K562 (cell line): Measurements from ENCODE around the gene ERGIC1. TPM values are rescaled to one million over a fixed set of nuclear protein-coding genes. Genes with fewer than 3 reads are reported as not detected.

Experiments
- ATAC-seq: fragments of 200-7000 bp; cut with Tn5 transposase; 3 replicates; pipeline ENCODE4 v1.9.1; 2020; ENCODE audit warnings: moderate library complexity
- BruUV-seq: library from RNA; stranded (reverse); fragments of 400-500 nt; replicated peaks from 2 replicates; lab custom pipeline; 2021; lab: Mats Ljungman, UMichigan
- CTCF ChIA-PET: fragments of 300-600 bp; formaldehyde crosslinking; extraction: SDS; loops from one replicate; lab custom pipeline; 2021; ENCODE audit warnings: low intra/inter-chr PET ratio; lab: Yijun Ruan, JAX
- POLR2A ChIA-PET: fragments of 300-600, 350-650 bp; sonication (Branson Sonifier 250); formaldehyde crosslinking; extraction: SDS; loops from one replicate; lab custom pipeline; 2021; ENCODE audit warnings: antibody characterized with exemption, inconsistent platforms; lab: Yijun Ruan, JAX
- DNase-seq, 4 experiments: peaks; one replicate each; pipeline versions ENCODE4 v3.0.0 to v3.0.0-alpha.2; 2011 to 2018; ENCODE audit warnings: low spot score in 3 of 4, mixed read lengths in 3 of 4; ENCODE audit errors: extremely low read depth in 1 of 4
- FAIRE-seq: peaks from 2 replicates; lab custom pipeline; 2011; peaks lifted over from hg19 to GRCh38; lab: Jason Lieb, UNC
- H2AFZ ChIP-seq: 2 replicates; pipeline ENCODE4 v1.6.0; 2011; ENCODE audit warnings: low read depth, low read length, control low read depth, inconsistent platforms
- H3K27ac ChIP-seq: fragments of 200-600 bp; 3 replicates; pipeline ENCODE4 v1.8.0; 2011; ENCODE audit warnings: low read depth, mild to moderate bottlenecking, control low read depth, inconsistent platforms, low read length, moderate library complexity, mixed read lengths; ENCODE audit errors: extremely low read depth
- H3K27me3 ChIP-seq, 2 experiments: fragments of 300-600 bp in 1 of 2; 2 replicates in 1 of 2; 3 replicates in 1 of 2; pipeline versions ENCODE4 v1.6.0 to v1.8.0; 2011; ENCODE audit warnings: inconsistent platforms in 2 of 2, low read length in 2 of 2, mild to moderate bottlenecking in 1 of 2, mixed read lengths in 1 of 2, moderate library complexity in 1 of 2; ENCODE audit not compliant: control insufficient read depth in 2 of 2, insufficient read depth in 2 of 2
- H3K36me3 ChIP-seq: fragments of 300-600 bp; 3 replicates; pipeline ENCODE4 v1.8.0; 2011; ENCODE audit warnings: mild to moderate bottlenecking, low read length, inconsistent platforms; ENCODE audit not compliant: control insufficient read depth, insufficient read depth
- H3K4me1 ChIP-seq, 2 experiments: fragments of 200-600 bp in 1 of 2; replicated peaks in 1 of 2; 2 replicates in 1 of 2; 3 replicates in 1 of 2; pipeline versions ENCODE4 v1.5.1 to v1.8.0; 2011; ENCODE audit warnings: inconsistent platforms in 2 of 2, low read length in 2 of 2, mild to moderate bottlenecking in 1 of 2, mixed read lengths in 1 of 2, moderate library complexity in 1 of 2; ENCODE audit not compliant: control insufficient read depth in 2 of 2, insufficient read depth in 2 of 2
- H3K4me2 ChIP-seq: 2 replicates; pipeline ENCODE4 v1.6.1; 2011; ENCODE audit warnings: low read length, control low read depth, inconsistent platforms, mixed read lengths; ENCODE audit not compliant: insufficient read depth
- H3K4me3 ChIP-seq: fragments of 200-600 bp; sonication (generic), shearing (Covaris generic); 2 replicates; pipeline ENCODE4 v1.5.1; 2016; ENCODE audit warnings: control low read depth, inconsistent platforms
- H3K79me2 ChIP-seq: fragments of 200-600 bp; 3 replicates; pipeline ENCODE4 v1.8.0; 2011; ENCODE audit warnings: low read length, inconsistent platforms; ENCODE audit not compliant: control insufficient read depth, insufficient read depth
- H3K9ac ChIP-seq, 2 experiments: 2 replicates each; pipeline versions ENCODE4 v1.6.0 to v1.6.1; 2011; ENCODE audit warnings: low read depth in 2 of 2, low read length in 2 of 2, control low read depth in 1 of 2, inconsistent platforms in 1 of 2, mild to moderate bottlenecking in 1 of 2, mixed read lengths in 1 of 2; ENCODE audit not compliant: insufficient read depth in 1 of 2
- H3K9me1 ChIP-seq: one replicate; pipeline ENCODE4 v1.6.0; 2011; ENCODE audit warnings: inconsistent platforms, mild to moderate bottlenecking, low read length, moderate library complexity; ENCODE audit not compliant: control insufficient read depth, insufficient read depth
- H3K9me3 ChIP-seq: replicated peaks from 2 replicates; pipeline ENCODE4 v1.5.1; 2011; ENCODE audit warnings: low read depth, low read length, inconsistent platforms; ENCODE audit not compliant: control insufficient read depth, insufficient read depth
- H4K20me1 ChIP-seq: replicated peaks from 2 replicates; pipeline ENCODE4 v1.6.1; 2011; ENCODE audit warnings: low read length, inconsistent platforms, mixed read lengths; ENCODE audit not compliant: control insufficient read depth, insufficient read depth
- BCOR ChIP-seq: fragments of 450-650 bp; IDR thresholded peaks from 2 replicates; pipeline ENCODE4 v1.6.1; 2016
- EWSR1 ChIP-seq: fragments of 450-650 bp; IDR thresholded peaks from 2 replicates; pipeline ENCODE4 v1.6.1; 2018; ENCODE audit warnings: borderline replicate concordance, mild to moderate bottlenecking, low read depth, moderate library complexity; ENCODE audit not compliant: partially characterized antibody
- FOXJ2 ChIP-seq: fragments of 200-800 bp; sonication (Bioruptor generic); IDR thresholded peaks from 2 replicates; pipeline ENCODE4 v1.6.1; 2016; ENCODE audit warnings: missing genetic modification characterization, missing compliant biosample characterization
- HDAC2 ChIP-seq: fragments of 450-650 bp; IDR thresholded peaks from 2 replicates; pipeline ENCODE4 v1.6.1; 2016; ENCODE audit warnings: mild to moderate bottlenecking
- SETDB1 ChIP-seq: IDR thresholded peaks from one replicate; pipeline ENCODE4 v1.6.1; 2012; ENCODE audit warnings: low read length, control low read depth, inconsistent platforms
- SRSF1 ChIP-seq: fragments of 200-400 bp; formaldehyde crosslinking; IDR thresholded peaks from 2 replicates; pipeline ENCODE4 v1.6.1; 2017; ENCODE audit warnings: mild to moderate bottlenecking, low read depth, low read length, moderate library complexity
- WHSC1 ChIP-seq: IDR thresholded peaks from one replicate; pipeline ENCODE4 v1.6.1; 2012; ENCODE audit warnings: low read length, control low read depth, inconsistent platforms
- ZNF121 ChIP-seq: sonication (generic); formaldehyde crosslinking; conservative IDR thresholded peaks from 2 replicates; pipeline ENCODE4 v1.8.0; 2022; ENCODE audit warnings: missing genetic modification reagents
- WGBS: fragments of 100-300 bp; shearing (Covaris generic); methylation state at CpG from one replicate; pipeline ENCODE4 v1.1.6; 2016; ENCODE audit warnings: low coverage, mixed read lengths; ENCODE audit not compliant: insufficient coverage; ENCODE audit errors: missing lambda C conversion rate; 5-methylcytosine and 5-hydroxymethylcytosine counted together
- in situ Hi-C: fragments of 300-500 bp; cut with MboI; formaldehyde crosslinking; loops from 4 replicates; pipeline ENCODE4 v1.15.0; 2018; ENCODE audit warnings: inconsistent platforms, mixed read lengths
- intact Hi-C: fragments of 100-400 bp; cut with micrococcal nuclease; formaldehyde crosslinking; loops from 2 replicates; pipeline ENCODE4 v1.14.2; 2022
- polyA plus RNA-seq, 8 experiments: library from polyadenylated mRNA; depleted of rRNA in 4 of 8; stranded (reverse) in 5 of 8; unstranded in 3 of 8; fragments of >200 nt; fragmentation: Nextera tagmentation in 2 of 8; fragmentation: Illumina TruSeq in 1 of 8; extraction: Ambion mirVana in 2 of 8; extraction: Trizol in 1 of 8; gene quantifications; 2 replicates each; pipeline versions ENCODE4 v1.2.1 to v1.2.3, GENCODE V29; 2011 to 2014; ENCODE audit warnings: inconsistent platforms in 1 of 8, missing spikeins in 1 of 8
- total RNA-seq, 7 experiments: library from RNA; depleted of rRNA in 6 of 7; stranded (reverse); fragments of >200 nt in 6 of 7; fragmentation: Illumina TruSeq in 2 of 7; extraction: Trizol in 2 of 7; gene quantifications; 2 replicates each; pipeline versions ENCODE4 v1.2.1 to v1.2.3, GENCODE V29; 2011 to 2021; ENCODE audit warnings: low replicate concordance in 1 of 7
- TF ChIP-seq, protein P1 (sequence below): fragments of 250-450 bp; sonication (Bioruptor Pico); IDR thresholded peaks from 2 replicates; pipeline ENCODE4 v1.8.0; 2021; ENCODE audit warnings: moderate library complexity, mild to moderate bottlenecking, inconsistent platforms
- TF ChIP-seq, protein P2 (sequence below): fragments of 250-450 bp; sonication (Bioruptor Pico); IDR thresholded peaks from 2 replicates; pipeline ENCODE4 v1.8.0; 2022; ENCODE audit warnings: moderate library complexity, mild to moderate bottlenecking, inconsistent platforms

ERGIC1 gene
- total and polyA plus RNA-seq, 9 of the 15 experiments (the other 6 are each of a cell fraction or from before 2014, with no cell fraction given), result 5.5 to 68.4 (median 36.4) TPM

DNA sequence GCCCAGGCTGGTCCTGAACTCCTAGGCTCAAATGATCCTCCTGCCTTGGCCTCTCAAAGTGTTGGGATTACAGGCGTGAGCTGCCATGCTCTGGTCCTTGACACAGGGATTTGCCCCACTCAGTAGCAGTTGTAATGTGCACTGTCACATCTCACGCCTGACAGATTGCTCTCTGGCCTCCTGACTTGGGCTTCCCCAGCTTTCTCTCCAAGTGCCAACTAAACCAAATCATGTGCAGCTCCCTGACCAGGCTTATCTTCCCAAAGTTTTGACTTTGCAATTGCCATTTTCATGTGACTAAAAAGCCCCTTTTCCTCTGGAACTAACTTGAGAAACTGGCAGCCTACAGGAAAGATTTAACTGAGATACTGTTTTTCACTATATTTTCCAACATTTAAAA, 135.9 kb downstream of the ERGIC1 start:
- peaks cover 29% of the 10 kb centered on the region; the same call in 2 of the 3 replicates for H3K36me3 ChIP-seq
- no peaks in the 10 kb centered on the region for H3K9me3 ChIP-seq
- TF ChIP-seq, protein P1, sequence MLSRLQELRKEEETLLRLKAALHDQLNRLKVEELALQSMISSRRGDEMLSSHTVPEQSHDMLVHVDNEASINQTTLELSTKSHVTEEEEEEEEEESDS (CRISPR knock-in tag), result no peak
- TF ChIP-seq ZNF121 (CRISPR knock-in tag), result no peak
- TF ChIP-seq SRSF1, result no peak
- TF ChIP-seq FOXJ2 (tag), result no peak
- no peak for TF ChIP-seq HDAC2
- TF ChIP-seq WHSC1, result no peak
- TF ChIP-seq, protein P2, sequence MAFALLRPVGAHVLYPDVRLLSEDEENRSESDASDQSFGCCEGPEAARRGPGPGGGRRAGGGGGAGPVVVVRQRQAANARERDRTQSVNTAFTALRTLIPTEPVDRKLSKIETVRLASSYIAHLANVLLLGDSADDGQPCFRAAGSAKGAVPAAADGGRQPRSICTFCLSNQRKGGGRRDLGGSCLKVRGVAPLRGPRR (CRISPR knock-in tag), result no peak
- no peak for TF ChIP-seq EWSR1
- TF ChIP-seq BCOR, result no peak
- no peak for TF ChIP-seq SETDB1
- H2AFZ ChIP-seq, result no peak overlapping the region
- H3K79me2 ChIP-seq, result no peaks in the 10 kb centered on the region
- in situ Hi-C loops (no loop called here), intact Hi-C loops (no loop called here)
- H3K9me1 ChIP-seq, result no peaks in the 10 kb centered on the region
- H3K9ac ChIP-seq, result no peak overlapping the region
- H3K27me3 ChIP-seq, result no peaks in the 10 kb centered on the region
- no peak for DNase-seq
- no peak for FAIRE-seq
- no peak overlapping the region for H3K4me3 ChIP-seq
- peaks cover 6% of the 10 kb centered on the region; the same call in 1 of the 2 replicates for H4K20me1 ChIP-seq
- 100% methylated on average over 2 of the region's 2 CpGs for WGBS
- BruUV-seq, result no TSS peak
- peaks cover 0 to 13% of the 10 kb centered on the region in 2 experiments; a peak in 2 of 5 replicates for H3K4me1 ChIP-seq
- H3K4me2 ChIP-seq, result no peak overlapping the region
- POLR2A ChIA-PET, result no interaction called here
- CTCF ChIA-PET, result no interaction called here
- ATAC-seq, result no peak
- H3K27ac ChIP-seq, result no peak overlapping the region
